GM21825 (cell line): ENCODE measurements around the gene WFDC8.
"Not testable (repeated sequence)": the region's sequence is repeated elsewhere in the genome, so short reads cannot be mapped to it uniquely, and the experiment has no call there.

Experiments
- ATAC-seq: cut with Tn5 transposase; IDR thresholded peaks from one replicate; pipeline ENCODE4 v1.9.1; 2021; ENCODE audit warnings: mild to moderate bottlenecking, moderate library complexity; ENCODE audit not compliant: unreplicated experiment

WFDC8 gene

DNA sequence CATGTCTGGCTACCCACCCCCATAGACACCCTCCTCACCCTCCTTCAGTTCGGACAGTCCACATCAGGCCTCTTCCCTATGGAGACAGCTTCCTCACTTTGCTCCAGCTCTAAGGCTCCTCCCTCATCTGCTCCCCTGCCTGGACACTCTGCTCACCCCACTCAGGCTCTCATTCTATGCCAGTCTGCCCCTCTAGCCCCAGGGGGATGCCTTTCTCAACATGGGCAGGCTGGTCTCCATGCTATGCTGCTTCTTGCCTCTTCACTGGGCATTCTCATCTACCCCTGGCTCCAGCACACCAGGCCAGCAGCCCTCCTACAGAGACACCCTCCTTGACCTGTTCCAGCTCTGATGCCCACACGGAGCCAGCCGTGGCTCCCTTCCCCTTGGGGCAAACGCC, at the start of gene WFDC8:
Gene WFDC8, minus strand, starts transcription at position 101 of the 400 bp plus-strand sequence. Its CDS starts 37 bp downstream, at position 64.
- no peak for ATAC-seq

GRCh38 chr20:45626540-45626939, 47.5 kb upstream of the WFDC8 start:
- ATAC-seq: no peak

- ATAC-seq: no peak
Measured at GRCh38 chr20:45621593-45621992, 42.5 kb upstream of the WFDC8 start.

DNA sequence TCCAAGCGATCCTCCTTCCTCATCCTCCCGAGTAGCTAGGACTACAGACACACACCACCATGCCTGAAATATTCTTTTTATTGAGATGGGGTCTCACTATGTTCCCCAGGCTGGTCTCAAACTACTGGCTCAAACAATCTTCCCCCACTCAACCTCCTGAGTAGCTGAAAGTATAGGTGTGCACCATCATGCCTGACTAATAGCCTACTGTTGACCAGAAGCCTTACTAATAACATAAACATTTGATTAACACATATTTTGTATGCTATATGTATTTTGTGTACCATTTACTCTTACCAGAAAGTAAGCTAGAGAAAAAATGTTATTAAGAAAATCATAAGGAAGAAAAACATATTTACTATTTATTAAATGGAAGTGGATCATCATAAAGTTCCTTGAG, 38.5 kb upstream of the WFDC8 start:
- ATAC-seq: no peak

DNA sequence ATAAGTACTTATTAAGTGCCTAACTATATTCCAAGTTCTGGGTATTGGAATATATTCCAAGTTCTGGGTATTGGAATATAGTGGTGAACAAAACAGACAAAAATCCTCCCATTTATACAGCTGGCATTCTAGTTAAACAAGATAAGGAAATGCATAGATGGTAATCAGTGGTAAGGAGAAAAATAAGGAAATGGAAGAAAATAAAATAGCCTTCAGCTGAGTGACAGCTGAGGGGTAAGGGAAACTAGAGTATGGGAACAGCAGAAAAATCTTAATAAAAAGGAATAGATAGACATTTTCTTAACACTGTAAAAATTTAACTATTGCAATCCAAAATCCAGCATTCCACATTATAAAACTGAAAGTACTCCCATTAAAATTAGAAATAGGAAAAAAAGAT, 33.2 kb upstream of the WFDC8 start:
- ATAC-seq: no peak

DNA sequence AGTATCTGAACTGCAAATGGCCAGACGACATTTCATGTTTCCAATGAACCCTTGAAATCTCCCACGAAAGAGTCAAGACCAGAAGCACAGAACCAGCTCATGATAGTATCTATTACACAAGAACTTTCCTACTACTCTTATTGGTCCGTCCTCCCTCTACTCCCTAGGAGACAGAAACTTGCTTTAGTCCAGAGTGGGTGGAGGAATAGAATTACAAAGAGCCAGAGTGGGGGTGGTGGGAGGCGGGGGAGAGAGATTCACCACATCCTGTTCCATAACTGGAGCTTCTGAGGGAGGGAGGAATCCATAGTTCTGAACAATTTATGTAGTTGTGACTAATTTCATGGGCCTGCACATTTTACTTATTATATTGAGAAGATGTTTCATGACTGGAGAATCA, 32.0 kb upstream of the WFDC8 start:
- ATAC-seq: no peak

- no peak for ATAC-seq
Measured at GRCh38 chr20:45607810-45608209, 28.7 kb upstream of the WFDC8 start.

- no peak for ATAC-seq
Measured at GRCh38 chr20:45595235-45595634, 16.2 kb upstream of the WFDC8 start.

DNA sequence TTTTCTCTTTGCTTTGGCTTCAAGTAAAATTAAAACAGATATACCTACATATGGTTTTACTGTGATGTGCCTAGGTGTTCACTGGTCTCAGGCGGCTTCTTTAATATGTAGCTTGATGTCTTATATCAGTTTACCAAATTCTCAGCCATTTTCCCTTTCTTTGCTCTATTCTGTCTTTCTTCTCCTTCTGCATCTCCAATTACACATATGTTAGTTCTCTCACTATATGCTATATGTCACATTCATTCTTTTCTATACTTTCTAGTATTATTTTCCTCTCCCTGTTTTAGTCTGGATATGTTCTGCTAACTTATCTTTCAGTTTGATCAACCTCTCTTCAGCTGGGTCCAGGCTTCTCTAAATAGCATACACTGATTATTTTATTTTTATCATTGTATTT, 14.4 kb upstream of the WFDC8 start:
- ATAC-seq: no peak

DNA sequence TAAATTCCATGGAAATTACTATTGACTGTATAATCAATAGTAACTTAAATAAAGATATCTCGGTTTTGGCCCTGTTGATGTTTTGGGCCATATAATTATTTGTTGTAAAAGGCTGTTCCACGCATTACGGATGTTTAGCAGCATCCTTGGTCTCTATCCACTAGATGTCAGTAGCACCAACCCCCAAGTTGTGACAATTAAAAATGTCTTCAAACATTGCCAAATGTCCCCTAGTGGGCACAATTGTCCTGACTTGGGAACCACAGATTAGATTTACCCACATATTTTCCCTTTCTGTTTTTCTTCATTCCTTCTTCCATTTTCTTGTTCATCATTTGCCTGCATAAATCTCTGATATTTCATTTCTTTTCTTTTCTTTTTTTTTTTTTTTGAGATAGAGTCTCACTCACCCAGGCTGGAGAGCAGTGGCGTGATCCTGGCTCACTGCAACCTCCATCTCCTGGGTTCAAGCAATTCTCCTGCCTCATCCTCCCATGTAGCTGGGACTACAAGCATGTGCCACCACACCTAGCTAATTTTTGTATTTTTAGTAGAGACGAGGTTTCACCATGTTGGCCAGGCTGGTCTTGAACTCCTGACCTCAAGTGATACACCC, 13.6 kb upstream of the WFDC8 start:
- ATAC-seq: no peak

- ATAC-seq: no peak
Measured at GRCh38 chr20:45589725-45590124, 10.6 kb upstream of the WFDC8 start.

DNA sequence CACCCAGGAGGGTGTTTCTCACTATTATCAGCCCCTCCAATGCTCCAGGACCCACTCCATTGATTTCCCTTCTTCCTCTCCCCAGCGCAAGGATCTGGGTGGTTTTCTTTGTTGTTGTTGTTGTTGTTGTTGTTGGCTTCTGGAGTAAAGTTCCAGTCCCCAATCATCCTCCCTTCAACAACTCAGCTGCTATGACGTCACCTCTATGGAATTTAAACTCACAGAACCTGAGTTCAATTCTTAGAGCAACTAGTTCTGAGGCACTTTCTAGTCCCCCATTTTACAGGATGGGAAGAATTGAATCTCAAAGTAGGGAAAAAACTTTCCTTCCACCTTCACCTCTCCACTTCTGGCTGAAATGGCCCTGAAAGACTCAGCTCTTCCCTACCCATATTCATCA, 9.7 kb upstream of the WFDC8 start:
- ATAC-seq: no peak

DNA sequence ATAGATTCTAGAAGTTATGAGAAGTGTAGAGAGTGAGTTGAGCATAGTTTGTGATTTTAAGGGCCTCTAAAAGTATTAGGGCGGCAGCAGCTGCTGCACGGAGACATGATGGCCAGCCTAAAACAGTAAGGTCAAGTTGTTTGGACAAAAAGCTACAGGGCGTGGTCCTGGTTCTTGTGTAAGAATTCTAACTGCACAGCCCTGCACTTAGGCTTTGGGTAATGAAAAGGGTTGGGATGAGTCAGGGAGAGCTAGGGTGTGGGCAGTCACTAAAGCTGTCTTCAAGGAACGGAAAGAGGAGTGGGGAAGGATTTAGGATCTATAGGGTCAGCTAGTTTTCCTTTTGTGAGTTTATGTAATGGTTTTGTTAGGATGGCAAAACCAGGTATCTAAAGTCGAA, 6.9 kb upstream of the WFDC8 start:
- not testable (repeated sequence) for ATAC-seq

DNA sequence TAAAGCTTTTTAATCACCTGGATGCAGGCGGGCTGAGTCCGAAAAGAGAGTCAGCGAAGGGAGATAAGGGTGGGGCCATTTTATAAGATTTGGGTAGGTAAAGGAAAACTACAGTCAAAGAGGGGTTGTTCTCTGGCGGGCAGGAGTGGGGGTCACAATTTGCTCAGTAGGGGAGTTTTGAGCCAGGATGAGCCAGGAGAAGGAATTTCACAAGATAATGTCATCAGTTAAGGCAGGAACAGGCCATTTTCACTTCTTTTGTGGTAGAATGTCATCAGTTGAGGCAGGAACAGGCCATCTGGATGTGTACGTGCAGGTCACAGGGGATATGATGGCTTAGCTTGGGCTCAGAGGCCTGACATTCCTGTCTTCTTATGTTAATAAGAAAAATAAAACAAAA, 5.2 kb upstream of the WFDC8 start:
- ATAC-seq: not testable (repeated sequence)

DNA sequence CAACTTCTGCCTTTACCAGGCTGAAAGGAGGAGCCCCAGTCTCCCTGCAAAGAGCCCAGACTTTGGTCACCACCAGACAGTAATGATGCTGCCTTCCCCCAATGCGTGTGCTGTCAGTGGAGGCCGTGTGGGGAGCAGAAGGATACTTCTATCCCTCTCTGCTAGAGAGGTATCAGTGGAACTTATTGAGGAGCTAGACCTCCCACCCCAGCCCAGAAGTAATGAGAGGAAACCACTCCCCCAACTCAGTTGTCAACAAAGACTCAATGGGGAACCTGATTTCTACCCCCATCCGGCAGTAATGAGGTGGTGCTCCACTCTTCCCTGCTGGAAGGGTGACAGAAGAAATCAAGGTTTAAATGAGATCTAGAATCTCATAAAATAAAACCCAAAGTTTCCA, 4.4 kb upstream of the WFDC8 start:
- ATAC-seq: no peak

- no peak for ATAC-seq
Measured at GRCh38 chr20:45581702-45582101, 2.6 kb upstream of the WFDC8 start.

DNA sequence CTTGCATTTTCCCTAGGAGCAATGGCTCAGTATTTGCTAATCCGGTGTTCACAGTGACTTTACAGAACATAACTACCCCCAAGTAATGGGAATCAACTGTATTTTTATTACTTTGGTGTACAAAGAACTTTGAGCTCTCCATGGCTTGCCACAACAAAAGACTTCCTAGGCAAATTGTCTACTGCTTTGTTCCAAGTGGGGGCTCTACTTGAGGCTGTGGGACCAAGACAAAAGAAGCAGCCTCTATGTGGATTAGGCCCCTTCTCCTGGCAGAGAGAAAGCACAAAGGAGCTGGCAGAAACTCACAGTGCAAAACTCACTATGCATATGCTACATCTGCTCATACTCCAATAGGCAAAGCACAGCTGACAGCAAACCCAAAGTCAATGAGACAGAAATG, 853 bp downstream of the WFDC8 start:
- no peak for ATAC-seq

GRCh38 chr20:45576995-45577394, 2.1 kb downstream of the WFDC8 start:
- ATAC-seq: no peak

DNA sequence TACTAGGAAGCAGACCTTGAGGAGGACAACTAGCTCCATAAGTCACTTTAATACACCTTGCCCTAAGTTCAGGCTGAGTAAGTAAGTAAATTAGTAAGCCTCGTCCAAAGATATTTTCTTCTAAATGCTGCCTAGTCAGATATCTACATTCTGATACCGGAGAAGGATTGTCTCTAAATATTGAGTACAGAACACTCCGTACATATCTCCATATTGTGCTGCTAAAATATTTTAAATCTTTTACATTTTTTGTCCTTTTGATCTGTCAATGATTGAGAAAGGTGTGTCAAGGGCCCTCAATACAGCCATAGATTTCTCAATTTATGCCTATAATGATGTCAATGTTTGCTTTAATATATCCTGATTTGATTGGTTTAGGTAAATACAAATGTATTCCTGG, 3.2 kb downstream of the WFDC8 start:
- no peak for ATAC-seq

DNA sequence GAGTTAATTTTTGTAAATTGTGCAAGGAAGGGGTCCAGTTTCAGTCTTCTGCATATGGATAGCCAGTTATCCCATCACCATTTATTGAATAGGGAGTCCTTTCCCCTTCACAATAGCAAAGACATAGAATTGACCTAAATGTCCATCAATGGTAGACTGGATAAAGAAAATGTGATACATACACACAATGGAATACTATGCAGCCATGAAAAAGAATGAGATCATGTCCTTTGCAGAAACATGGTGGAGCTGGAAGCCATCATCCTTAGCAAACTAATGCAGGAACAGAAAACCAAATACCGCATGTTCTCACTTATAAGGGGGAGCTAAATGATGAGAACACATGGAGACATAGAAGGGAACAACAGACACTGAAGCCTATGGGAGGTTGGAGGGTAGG, 9.4 kb downstream of the WFDC8 start:
- ATAC-seq: not testable (repeated sequence)

- ATAC-seq: no peak
Measured at GRCh38 chr20:45564760-45565276, 14.3 kb downstream of the WFDC8 start.

GRCh38 chr20:45555198-45555597, 23.9 kb downstream of the WFDC8 start:
- ATAC-seq: no peak

GRCh38 chr20:45552456-45552855, 26.6 kb downstream of the WFDC8 start:
- ATAC-seq: no peak
